Right renal pelvis (tissue), 4 donors: Measurements from ENCODE around the gene S100Z. TPM values are rescaled to one million over a fixed set of nuclear protein-coding genes. Genes with fewer than 3 reads are reported as not detected.
"Not testable (repeated sequence)": the region's sequence is repeated elsewhere in the genome, so short reads cannot be mapped to it uniquely, and the experiment has no call there.

Experiments used
- DNase-seq, 4 donors: peaks; one replicate each; pipeline ENCODE4 v3.0.0-alpha.2; 2013; ENCODE audit warnings: low read depth in 4 of 4, low spot score in 3 of 4, missing footprints in 1 of 4
- polyA plus RNA-seq, 4 donors: library from polyadenylated mRNA; unstranded; fragments of 120-200 nt; gene quantifications; one replicate each; pipeline ENCODE4 v1.2.1, GENCODE V29; 2013; ENCODE audit not compliant: insufficient read length in 4 of 4

Gene S100Z
- under 1 TPM in 2 of 4 donors, not detected in 2; 0.10 to 0.41 TPM for polyA plus RNA-seq

GRCh38 chr5:76849419-76850291, at the start of gene S100Z:
Gene S100Z (plus strand): TSS chr5:76850014. CDS start chr5:76875360, 25,346 bp downstream.
- DNase-seq, result no peak

- no peak for DNase-seq
Observed at GRCh38 chr5:76800579-76800978, 49.2 kb upstream of the S100Z start.

DNA sequence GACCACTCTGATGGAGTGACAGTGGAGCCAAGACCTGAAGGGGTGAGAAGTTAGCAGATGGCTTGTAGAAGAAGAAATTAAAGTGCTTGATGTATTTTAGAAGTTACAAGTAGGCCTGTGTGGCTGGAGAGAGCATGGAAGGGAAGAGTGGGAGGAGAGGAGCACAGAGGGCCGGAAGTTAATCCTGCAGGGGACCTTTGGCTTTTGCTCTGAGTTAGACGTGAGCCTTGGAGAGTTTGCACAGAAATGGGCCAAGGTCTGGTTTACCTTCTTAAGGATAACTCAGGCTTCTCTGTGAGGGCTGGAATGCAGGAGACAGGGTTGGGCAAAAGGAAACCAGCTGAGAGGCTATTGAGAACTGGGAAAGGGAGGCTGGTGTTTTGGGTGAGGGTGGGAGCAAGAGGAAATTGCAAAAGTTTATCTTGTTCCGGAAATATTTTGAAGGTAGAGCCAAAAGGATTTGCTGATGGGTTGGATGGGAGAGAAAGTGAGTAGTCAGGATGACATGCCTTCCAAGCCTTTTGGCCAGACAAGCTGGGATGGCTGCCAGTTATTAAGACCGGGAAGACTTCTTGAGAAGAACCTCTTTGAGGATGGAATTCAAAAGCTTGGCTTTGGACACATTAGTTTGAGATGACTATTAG, 48.5 kb upstream of the S100Z start:
- no peak for DNase-seq

DNA sequence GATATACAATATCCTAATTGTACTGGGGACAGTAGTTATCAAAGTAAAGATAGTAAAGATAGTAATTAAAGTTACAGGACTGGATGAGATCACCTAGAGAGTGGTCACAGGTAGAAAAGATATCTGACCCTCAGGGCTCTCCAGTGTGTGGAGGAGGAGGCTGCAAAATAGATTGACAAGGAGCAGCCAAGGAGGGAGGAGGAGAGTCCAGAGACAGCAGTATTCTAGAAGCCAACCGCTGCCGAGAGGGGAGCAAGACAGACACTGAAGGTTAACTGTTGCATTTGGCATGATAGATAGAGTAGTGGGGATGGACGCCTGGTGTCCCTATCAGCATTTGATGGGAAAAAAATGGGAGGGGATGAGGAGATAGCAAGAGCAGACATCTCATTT, 48.0 kb upstream of the S100Z start:
- no peak for DNase-seq

GRCh38 chr5:76804266-76804665, 45.5 kb upstream of the S100Z start:
- no peak for DNase-seq

GRCh38 chr5:76805821-76806505, 43.9 kb upstream of the S100Z start:
- DNase-seq, result no peak

- no peak for DNase-seq
Observed at GRCh38 chr5:76807296-76807695, 42.5 kb upstream of the S100Z start.

DNA sequence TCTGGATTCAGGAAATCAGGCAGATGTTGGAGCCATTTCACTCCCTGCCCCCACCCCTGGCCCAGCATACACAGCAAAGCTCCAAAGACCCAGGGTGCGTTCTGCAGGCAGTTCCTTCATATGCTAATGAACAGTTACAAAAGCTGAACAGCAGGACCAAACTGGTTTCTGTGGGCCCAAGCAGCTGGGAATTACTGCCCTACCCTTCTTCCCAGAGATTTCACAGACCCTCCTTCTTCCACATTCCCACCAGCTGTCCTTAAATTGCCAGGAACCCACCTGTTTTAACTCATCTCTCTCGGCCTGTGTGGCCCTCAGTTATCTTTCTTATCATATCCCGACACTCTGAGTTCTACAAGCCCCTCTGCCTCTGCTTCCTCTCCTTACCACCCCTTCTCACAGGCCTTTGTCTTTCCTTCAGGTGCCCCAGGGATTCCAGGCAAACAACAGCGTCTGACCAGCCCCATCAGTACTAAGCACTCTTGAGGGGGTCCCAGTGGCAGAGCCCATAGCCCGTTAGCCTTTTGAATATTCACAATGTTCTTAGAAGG, 41.6 kb upstream of the S100Z start:
- no peak for DNase-seq

DNA sequence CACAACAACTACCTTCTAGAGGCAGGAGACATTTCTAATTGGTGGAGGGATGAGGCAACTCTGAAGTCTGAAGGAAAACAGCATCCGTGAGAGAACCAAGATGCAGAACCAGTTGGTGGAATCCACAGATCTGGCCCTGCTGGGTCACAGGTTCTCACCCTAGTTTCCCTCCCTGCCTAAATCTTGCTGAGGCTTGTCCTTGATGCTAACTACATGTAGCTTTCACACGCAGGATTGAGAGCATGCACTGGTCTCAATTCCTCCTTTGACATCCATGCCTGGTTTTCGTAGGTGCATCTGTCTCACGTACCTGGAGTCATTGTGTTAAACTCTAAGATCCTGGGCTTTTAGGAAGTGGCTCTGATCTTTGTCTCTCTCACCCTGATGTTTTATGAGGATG, 40.7 kb upstream of the S100Z start:
- no peak for DNase-seq

- DNase-seq, result no peak
Observed at GRCh38 chr5:76810236-76810635, 39.6 kb upstream of the S100Z start.

GRCh38 chr5:76811214-76811613, 38.6 kb upstream of the S100Z start:
- DNase-seq, result no peak

- not testable (repeated sequence) for DNase-seq
Observed at GRCh38 chr5:76812209-76812608, 37.6 kb upstream of the S100Z start.

DNA sequence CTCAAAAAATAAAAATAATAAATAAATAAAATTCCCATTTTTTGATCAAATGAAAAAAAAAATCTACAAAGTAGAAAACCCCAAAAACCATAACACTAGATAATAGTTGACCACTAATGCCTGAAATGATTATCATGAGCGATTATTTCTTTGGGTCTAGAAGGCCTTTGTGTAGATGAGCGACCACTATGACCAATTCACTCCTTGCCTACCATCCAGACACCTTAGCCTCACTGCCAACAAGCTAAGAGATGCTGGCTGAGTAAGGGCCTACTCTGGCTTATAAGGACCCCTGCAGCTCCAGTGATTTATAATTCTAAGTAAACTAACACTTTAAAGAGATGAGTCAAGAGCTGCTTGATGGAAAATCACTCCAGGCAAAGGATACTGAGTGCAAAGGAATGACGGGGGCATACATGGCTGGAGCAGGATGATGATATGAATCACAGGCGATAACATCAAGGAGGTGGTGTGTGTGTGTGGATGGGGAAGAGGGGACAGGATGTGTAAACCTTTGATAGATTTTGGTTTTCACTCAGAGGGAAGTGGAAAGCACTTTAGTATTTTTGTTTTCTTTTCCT, 35.7 kb upstream of the S100Z start:
- DNase-seq, result no peak

DNA sequence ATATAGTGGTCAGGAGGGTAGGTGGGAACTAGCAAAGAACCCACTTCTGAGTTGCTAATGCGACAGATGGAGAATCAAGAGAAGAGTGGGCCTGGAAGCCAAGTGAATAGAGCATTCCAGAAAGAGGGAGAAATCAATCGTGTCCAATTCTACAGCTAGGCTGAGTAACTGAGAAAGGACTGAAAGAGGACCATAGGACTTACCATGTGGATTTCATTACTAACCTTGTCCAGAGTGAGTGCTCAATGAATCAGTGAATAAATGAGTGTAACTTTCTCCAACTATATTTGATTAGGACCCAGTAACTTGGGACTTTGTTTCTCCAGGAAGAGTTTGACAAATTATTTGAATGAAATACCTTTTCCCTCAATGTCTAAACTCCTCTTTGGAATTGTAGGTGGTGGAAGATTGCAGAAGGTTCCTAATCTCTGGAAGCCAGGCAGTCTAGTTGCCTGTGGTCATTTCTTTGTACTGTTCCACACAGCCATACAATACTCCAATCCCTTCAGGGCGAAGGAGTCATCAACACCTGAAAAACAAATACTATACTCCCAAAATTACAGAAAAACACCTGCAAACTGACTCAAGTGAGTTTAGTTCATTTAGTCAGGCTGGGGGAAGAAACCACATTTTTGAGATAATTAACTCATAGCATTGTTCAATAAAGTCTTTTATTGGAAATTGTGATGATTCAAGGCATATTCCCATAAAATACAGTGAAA, 33.5 kb upstream of the S100Z start:
- DNase-seq, result no peak

DNA sequence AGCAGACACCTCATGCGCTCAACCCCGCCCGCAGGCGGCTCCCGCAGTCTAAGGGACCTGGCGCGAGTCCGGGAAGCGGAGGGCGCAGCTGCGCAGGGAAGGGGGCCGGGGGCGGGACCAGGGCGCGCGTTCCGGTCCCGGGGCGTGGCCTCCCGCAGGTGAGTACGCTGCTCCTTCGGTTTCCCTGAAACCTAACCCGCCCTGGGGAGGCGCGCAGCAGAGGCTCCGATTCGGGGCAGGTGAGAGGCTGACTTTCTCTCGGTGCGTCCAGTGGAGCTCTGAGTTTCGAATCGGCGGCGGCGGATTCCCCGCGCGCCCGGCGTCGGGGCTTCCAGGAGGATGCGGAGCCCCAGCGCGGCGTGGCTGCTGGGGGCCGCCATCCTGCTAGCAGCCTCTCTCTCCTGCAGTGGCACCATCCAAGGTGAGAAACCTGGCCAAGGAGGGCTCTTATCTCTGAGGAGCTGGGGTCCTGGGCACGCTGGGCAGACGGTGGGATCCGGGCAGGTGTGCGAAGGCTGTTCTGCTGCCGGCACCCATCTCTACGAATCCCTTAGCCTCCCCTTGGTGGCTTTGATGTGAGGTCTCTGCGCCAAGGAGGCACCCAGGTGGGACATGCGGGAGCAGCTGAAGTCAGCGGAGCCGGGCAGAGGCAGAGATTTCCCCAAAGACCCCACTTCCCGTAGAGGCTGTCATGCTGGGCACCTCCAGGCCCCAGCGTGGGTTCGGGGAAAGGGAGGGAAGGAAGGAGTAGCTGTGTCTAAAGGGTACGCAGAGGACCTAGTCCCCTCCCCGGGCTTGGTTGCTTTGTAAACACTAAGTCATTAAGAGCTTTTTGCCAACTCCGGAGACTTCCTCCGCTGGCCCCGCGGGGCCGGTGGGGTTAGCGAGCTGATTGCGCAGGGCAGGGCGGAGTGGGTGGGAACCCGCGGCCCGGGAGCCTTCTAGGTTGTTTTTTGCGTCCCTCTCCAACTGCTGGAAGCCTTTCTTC, 30.7 kb upstream of the S100Z start, which contains the start of gene F2RL1:
Gene F2RL1, plus strand, starts transcription at position 187 of the 988 bp plus-strand sequence. Its CDS starts 153 bp downstream, at position 340.
- DNase-seq, result peak; percentile 48 to 79 (median 64)

DNA sequence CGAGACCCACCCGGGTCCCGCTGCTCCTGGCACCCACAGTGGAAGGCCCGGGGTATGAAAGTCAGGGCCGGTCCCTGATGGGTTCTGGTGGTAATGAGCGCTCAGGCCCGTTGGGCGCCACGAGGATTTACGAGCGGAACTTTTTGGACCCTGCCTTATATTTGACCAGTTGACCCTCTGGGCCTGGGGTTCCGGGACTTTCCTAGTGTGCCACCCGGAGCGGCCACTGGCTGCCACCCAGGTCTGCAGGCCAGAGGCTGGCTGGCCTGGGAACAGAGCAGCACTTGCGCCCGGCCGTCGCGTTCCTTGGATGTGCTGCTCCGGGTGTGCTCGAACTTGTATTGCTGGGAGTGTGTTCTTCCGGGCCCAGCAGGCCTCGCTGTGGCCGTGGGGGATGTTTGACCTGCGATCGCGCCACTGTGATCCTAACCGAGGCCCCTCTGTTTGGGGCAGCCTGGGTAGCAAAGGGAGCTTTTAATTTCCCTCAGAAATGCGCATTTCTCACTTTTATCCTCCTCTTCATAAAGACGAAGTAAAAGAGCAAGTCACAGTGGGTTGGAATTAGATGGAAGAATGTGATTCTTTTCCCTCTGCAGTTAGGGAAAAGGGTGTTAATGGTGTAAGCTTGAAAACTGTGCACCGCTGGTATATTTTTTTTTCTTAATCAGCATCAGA, 29.8 kb upstream of the S100Z start:
- no peak for DNase-seq

DNA sequence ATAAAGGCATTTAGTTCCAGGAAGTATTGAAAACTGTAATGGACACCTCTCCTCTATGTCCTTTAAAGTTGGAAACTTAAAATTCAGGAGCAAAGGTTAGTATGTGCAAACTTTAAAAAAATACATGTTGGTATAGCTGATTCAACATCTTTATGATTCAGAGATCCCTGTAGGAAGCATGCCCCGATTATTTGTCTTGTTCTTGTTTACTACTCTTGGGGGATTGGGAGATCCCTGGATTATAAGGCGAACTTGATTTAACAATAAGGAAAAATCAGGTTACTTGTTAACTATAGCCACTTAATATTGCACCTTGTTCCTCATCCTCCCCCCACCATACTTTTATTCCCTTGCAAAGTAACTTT, 29.3 kb upstream of the S100Z start:
- no peak for DNase-seq

GRCh38 chr5:76821136-76821535, 28.7 kb upstream of the S100Z start:
- DNase-seq, result no peak
